Natural killer cell (primary cell): ENCODE measurements around the gene SNRNP25. TPM values are rescaled to one million over a fixed set of nuclear protein-coding genes. Genes with fewer than 3 reads are reported as not detected.

Experiments
- ATAC-seq, 3 donors: fragments of 150-1000 bp in 2 of 3; fragments of 200-7000 bp in 1 of 3; cut with Tn5 transposase; 1 replicate in 1 of 3; 2 replicates in 2 of 3; pipeline ENCODE4 v1.10.0; 2021; ENCODE audit warnings: mild to moderate bottlenecking in 2 of 3, moderate library complexity in 2 of 3
- DNase-seq, 2 donors: peaks; one replicate each; pipeline versions ENCODE4 v3.0.0 to v3.0.0-alpha.2; 2013 to 2021; ENCODE audit warnings: mixed read lengths in 1 of 2
- H3K27ac ChIP-seq: one replicate; pipeline ENCODE4 v1.5.1; 2013; ENCODE audit warnings: mild to moderate bottlenecking, low read length
- H3K27me3 ChIP-seq: one replicate; pipeline ENCODE4 v1.6.1; 2013; ENCODE audit warnings: low read length; ENCODE audit not compliant: control insufficient read depth, insufficient read depth
- H3K36me3 ChIP-seq: one replicate; pipeline ENCODE4 v1.6.1; 2013; ENCODE audit warnings: low read length; ENCODE audit not compliant: control insufficient read depth, insufficient read depth
- H3K4me1 ChIP-seq: one replicate; pipeline ENCODE4 v1.6.1; 2013; ENCODE audit warnings: low read length; ENCODE audit not compliant: control insufficient read depth, insufficient read depth
- H3K4me3 ChIP-seq: one replicate; pipeline ENCODE4 v1.5.1; 2013; ENCODE audit warnings: low read length
- H3K9me3 ChIP-seq: one replicate; pipeline ENCODE4 v1.6.1; 2013; ENCODE audit warnings: low read length; ENCODE audit not compliant: control insufficient read depth, insufficient read depth
- H3K27ac Mint-ChIP-seq, 2 donors: one replicate each; pipeline ENCODE4 v1.8.0; 2022; ENCODE audit warnings: mild to moderate bottlenecking in 2 of 2, mixed read lengths in 2 of 2, moderate library complexity in 1 of 2
- H3K27me3 Mint-ChIP-seq, 2 donors: one replicate each; pipeline ENCODE4 v1.8.0; 2022; ENCODE audit warnings: low read depth in 2 of 2, mixed read lengths in 2 of 2
- H3K36me3 Mint-ChIP-seq: one replicate; pipeline ENCODE4 v1.8.0; 2022; ENCODE audit warnings: mixed read lengths
- H3K4me1 Mint-ChIP-seq, 2 donors: one replicate each; pipeline ENCODE4 v1.8.0; 2022; ENCODE audit warnings: mixed read lengths in 2 of 2
- H3K4me3 Mint-ChIP-seq: one replicate; pipeline ENCODE4 v1.8.0; 2022; ENCODE audit warnings: mild to moderate bottlenecking, moderate library complexity, mixed read lengths
- H3K9me3 Mint-ChIP-seq, 2 donors: one replicate each; pipeline ENCODE4 v1.8.0; 2022; ENCODE audit warnings: mixed read lengths in 2 of 2
- CTCF ChIP-seq: fragments of 200-600 bp; IDR thresholded peaks from one replicate; pipeline ENCODE4 v1.8.0; 2022; ENCODE audit warnings: antibody characterized with exemption
- WGBS: methylation state at CpG from one replicate; pipeline ENCODE4 v1.1.7; 2013; ENCODE audit warnings: missing lambda C conversion rate; ENCODE audit not compliant: insufficient coverage; 5-methylcytosine and 5-hydroxymethylcytosine counted together
- intact Hi-C: fragments of 100-400 bp; cut with micrococcal nuclease; formaldehyde crosslinking; loops from one replicate; pipeline ENCODE4 v1.14.2; 2022
- total RNA-seq, 4 donors: library from RNA; stranded (reverse); fragments of 120-200 nt in 1 of 4; gene quantifications; one replicate each; pipeline versions ENCODE4 v1.2.3 to v1.2.4, GENCODE V29; 2013 to 2022

The SNRNP25 gene
- total RNA-seq, 3 donors from 2014 or later (not counting 1 experiment from before 2014, with no cell fraction given), result 6.4 to 13.4 (median 13.2) TPM

GRCh38 chr16:41439-42068 is 12.1 kb upstream of the SNRNP25 start:
- Mint-ChIP-seq H3K4me3 (no peak overlapping the region), H3K36me3 (peaks cover 8% of the 10 kb centered on the region), H3K27ac (peak overlapping the region in 1 of 2 donors; percentile 59), H3K27me3 (no peaks in the 10 kb centered on the region), H3K9me3 (no peaks in the 10 kb centered on the region), H3K4me1 (peaks cover 21 to 42% of the 10 kb centered on the region in 2 donors)
- peaks cover 28% of the 10 kb centered on the region for H3K36me3 ChIP-seq
- intact Hi-C loops, result no loop called here
- H3K27me3 ChIP-seq, result no peaks in the 10 kb centered on the region
- H3K9me3 ChIP-seq, result no peaks in the 10 kb centered on the region
- WGBS, result 96% methylated on average over 22 of the region's 22 CpGs
- DNase-seq (no peak), ATAC-seq (no peak)
- H3K27ac ChIP-seq, result no peak overlapping the region
- H3K4me1 ChIP-seq, result peaks cover 37% of the 10 kb centered on the region
- no peak overlapping the region for H3K4me3 ChIP-seq
- no peak for TF ChIP-seq CTCF

DNA sequence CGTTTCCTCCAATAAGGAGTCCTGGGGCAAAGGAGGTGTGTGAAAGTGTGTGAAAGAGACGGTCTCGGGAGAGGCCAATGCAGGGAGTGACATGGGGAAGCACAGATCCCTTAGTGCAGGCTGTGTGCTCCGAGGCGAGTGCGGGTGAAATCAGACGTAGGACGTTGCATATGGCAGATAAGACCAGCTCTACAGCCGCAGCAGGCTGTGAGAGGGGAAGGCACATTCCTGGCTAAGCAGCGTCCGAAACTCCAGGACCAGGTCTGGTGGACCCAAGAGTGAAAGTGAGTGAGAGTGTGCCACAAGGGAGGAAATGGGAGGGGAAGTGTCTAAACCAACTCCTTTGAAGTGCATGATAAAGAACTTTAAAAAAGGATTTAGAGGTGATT is 11.6 kb upstream of the SNRNP25 start:
- H3K9me3 Mint-ChIP-seq, result no peaks in the 10 kb centered on the region
- no peak for TF ChIP-seq CTCF
- no peak for ATAC-seq
- no peak overlapping the region for H3K4me3 ChIP-seq
- H3K36me3 Mint-ChIP-seq, result peaks cover 8% of the 10 kb centered on the region
- intact Hi-C loops, result no loop called here
- H3K27ac ChIP-seq, result no peak overlapping the region
- H3K27me3 Mint-ChIP-seq, result no peaks in the 10 kb centered on the region
- no peak overlapping the region for H3K4me3 Mint-ChIP-seq
- H3K4me1 ChIP-seq, result peaks cover 32% of the 10 kb centered on the region
- no peak for DNase-seq
- 88% methylated on average over 11 of the region's 11 CpGs for WGBS
- no peaks in the 10 kb centered on the region for H3K27me3 ChIP-seq
- H3K27ac Mint-ChIP-seq, result peak overlapping the region in 1 of 2 donors; percentile 59
- no peaks in the 10 kb centered on the region for H3K9me3 ChIP-seq
- peaks cover 32% of the 10 kb centered on the region for H3K36me3 ChIP-seq
- peaks cover 21 to 42% of the 10 kb centered on the region in 2 donors for H3K4me1 Mint-ChIP-seq

- H3K4me1 ChIP-seq, result peaks cover 28% of the 10 kb centered on the region
- H3K9me3 Mint-ChIP-seq, result no peaks in the 10 kb centered on the region
- no peaks in the 10 kb centered on the region for H3K9me3 ChIP-seq
- no peaks in the 10 kb centered on the region for H3K27me3 Mint-ChIP-seq
- H3K27me3 ChIP-seq, result no peaks in the 10 kb centered on the region
- intact Hi-C loops, result no loop called here
- no peak overlapping the region for H3K27ac ChIP-seq
- H3K27ac Mint-ChIP-seq, result peak overlapping the region in 1 of 2 donors; percentile 59
- H3K4me1 Mint-ChIP-seq, result peaks cover 21 to 42% of the 10 kb centered on the region in 2 donors
- no peak for TF ChIP-seq CTCF
- H3K36me3 Mint-ChIP-seq, result peaks cover 8% of the 10 kb centered on the region
- DNase-seq, result no peak
- no peak overlapping the region for H3K4me3 ChIP-seq
- peaks cover 35% of the 10 kb centered on the region for H3K36me3 ChIP-seq
- no peak overlapping the region for H3K4me3 Mint-ChIP-seq
- 92% methylated on average over 4 of the region's 4 CpGs for WGBS
- ATAC-seq, result no peak
These were observed 10.9 kb upstream of the SNRNP25 start for GRCh38 chr16:42691-43090.

DNA sequence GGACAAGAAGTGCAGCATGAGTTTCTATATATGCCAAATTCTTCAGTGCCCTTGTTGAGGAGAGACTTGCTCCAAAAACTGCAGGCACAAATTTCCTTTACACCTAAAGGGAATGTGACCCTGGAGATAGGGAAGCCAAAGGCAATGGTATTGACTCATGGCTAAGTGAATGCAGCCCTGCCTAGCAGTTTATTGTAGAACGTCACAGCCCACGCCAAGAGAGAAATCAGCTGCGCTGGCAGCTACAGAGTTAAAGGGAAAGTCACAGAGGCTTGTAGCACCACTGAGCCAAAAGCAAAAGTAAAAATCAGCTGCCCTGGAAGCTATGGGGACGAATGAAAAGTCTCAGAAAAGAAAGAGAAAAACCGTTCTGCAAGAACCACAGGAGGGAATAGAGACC is 10.3 kb upstream of the SNRNP25 start:
- Mint-ChIP-seq H3K4me1 (peaks cover 21 to 38% of the 10 kb centered on the region in 2 donors), H3K27ac (no peak overlapping the region), H3K9me3 (no peaks in the 10 kb centered on the region), H3K36me3 (peaks cover 8% of the 10 kb centered on the region), H3K27me3 (no peaks in the 10 kb centered on the region), H3K4me3 (no peak overlapping the region)
- no peak for TF ChIP-seq CTCF
- no peaks in the 10 kb centered on the region for H3K9me3 ChIP-seq
- no peak overlapping the region for H3K4me3 ChIP-seq
- no peaks in the 10 kb centered on the region for H3K27me3 ChIP-seq
- H3K27ac ChIP-seq, result no peak overlapping the region
- no peak for DNase-seq
- peaks cover 22% of the 10 kb centered on the region for H3K4me1 ChIP-seq
- WGBS, result 85% methylated on average over 4 of the region's 5 CpGs
- ATAC-seq, result no peak
- intact Hi-C loops, result no loop called here
- H3K36me3 ChIP-seq, result peaks cover 35% of the 10 kb centered on the region
